ENCODE results near the gene PRM1. TPM values are rescaled to one million over a fixed set of nuclear protein-coding genes. Genes with fewer than 3 reads are reported as not detected.

The PRM1 gene
- total RNA-seq, 2 donors from 2014 or later = not detected

GRCh38 chr16:11310997-11311561, 29.9 kb upstream of the PRM1 start:
- no peak for TF ChIP-seq CTCF (IDR thresholded peaks at IDR 0.05)
- DNase-seq (ENCODE audit: low spot score) = no peak
- Histone ChIP-seq H3K9me3 (no peaks in the 10 kb centered on the region), H3K4me3 (no peak overlapping the region), H3K36me3 (no peaks in the 10 kb centered on the region), H3K4me1 (peaks cover 0 to 7% of the 10 kb centered on the region in 2 donors), H3K27me3 (no peaks in the 10 kb centered on the region), H3K27ac (no peak overlapping the region)

GRCh38 chr16:11310634-11310977, 29.5 kb upstream of the PRM1 start:
- no peak for DNase-seq (ENCODE audit: low spot score)
- no peaks in the 10 kb centered on the region for H3K27me3 ChIP-seq
- no peak overlapping the region for H3K27ac ChIP-seq
- peaks cover 0 to 7% of the 10 kb centered on the region in 2 donors for H3K4me1 ChIP-seq
- no peaks in the 10 kb centered on the region for H3K9me3 ChIP-seq
- no peak overlapping the region for H3K4me3 ChIP-seq
- H3K36me3 ChIP-seq = no peaks in the 10 kb centered on the region
- no peak for TF ChIP-seq CTCF (IDR thresholded peaks at IDR 0.05)

- Histone ChIP-seq H3K9me3 (no peaks in the 10 kb centered on the region), H3K27ac (no peak overlapping the region), H3K4me1 (peaks cover 0 to 7% of the 10 kb centered on the region in 2 donors), H3K4me3 (no peak overlapping the region), H3K27me3 (no peaks in the 10 kb centered on the region), H3K36me3 (no peaks in the 10 kb centered on the region)
- no peak for DNase-seq (ENCODE audit: low spot score)
- TF ChIP-seq CTCF (IDR thresholded peaks at IDR 0.05) = no peak
Measured at GRCh38 chr16:11309895-11310633, 28.9 kb upstream of the PRM1 start.

- no peak for DNase-seq (ENCODE audit: low spot score)
- no peak for TF ChIP-seq CTCF (IDR thresholded peaks at IDR 0.05)
- Histone ChIP-seq H3K27ac (no peak overlapping the region), H3K9me3 (no peaks in the 10 kb centered on the region), H3K36me3 (no peaks in the 10 kb centered on the region), H3K4me1 (peaks cover 0 to 7% of the 10 kb centered on the region in 2 donors), H3K27me3 (no peaks in the 10 kb centered on the region), H3K4me3 (no peak overlapping the region)
Measured at GRCh38 chr16:11308493-11309283, 27.6 kb upstream of the PRM1 start.

- Histone ChIP-seq H3K4me1 (peaks cover 0 to 6% of the 10 kb centered on the region in 2 donors), H3K4me3 (no peak overlapping the region), H3K9me3 (no peaks in the 10 kb centered on the region), H3K27me3 (no peaks in the 10 kb centered on the region), H3K27ac (no peak overlapping the region), H3K36me3 (no peaks in the 10 kb centered on the region)
- no peak for DNase-seq (ENCODE audit: low spot score)
- no peak for TF ChIP-seq CTCF (IDR thresholded peaks at IDR 0.05)
Measured at GRCh38 chr16:11307639-11308492, 26.7 kb upstream of the PRM1 start.

Data from right atrium auricular region (tissue), 2 donors.